NCI-H748 treated with DMSO at 0.1 percent for 48 hours (cell line): ENCODE results near the gene HOXB8.

ENCODE experiments used
- DNase-seq: peaks from one replicate; lab custom pipeline; 2025; lab: John Stamatoyannopoulos, UW

Gene HOXB8

DNA sequence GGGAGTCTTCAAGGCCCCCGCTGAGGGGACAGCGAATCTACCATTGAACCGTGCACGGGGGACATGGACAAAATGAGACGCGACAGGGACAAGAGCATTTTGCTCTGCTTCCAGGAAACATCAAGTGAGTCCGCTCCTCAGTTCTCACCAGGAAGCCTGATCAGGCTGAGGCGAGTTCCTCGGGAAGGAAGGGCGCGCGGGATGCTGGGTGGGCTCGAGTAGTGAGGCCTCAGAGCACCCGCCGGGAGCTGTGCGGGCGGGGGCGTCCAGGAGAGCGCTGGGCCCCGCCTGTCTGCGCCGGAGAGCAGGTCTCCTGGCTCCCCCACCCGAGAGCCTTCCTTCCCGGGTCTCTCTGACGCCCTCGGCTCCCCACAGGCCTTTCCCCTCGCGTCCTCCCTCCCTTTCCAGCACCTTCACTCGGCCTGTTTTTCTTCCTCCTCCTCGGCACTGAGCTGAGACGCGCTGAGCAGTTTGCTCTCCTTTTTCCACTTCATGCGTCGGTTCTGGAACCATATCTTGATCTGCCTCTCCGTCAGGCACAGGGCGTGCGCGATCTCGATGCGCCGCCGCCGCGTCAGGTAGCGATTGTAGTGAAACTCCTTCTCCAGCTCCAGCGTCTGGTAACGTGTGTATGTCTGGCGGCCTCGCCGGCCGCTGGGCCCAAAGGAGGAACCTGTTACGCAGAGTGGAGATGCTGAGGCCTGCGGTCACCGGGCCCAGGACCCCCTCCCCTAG, 18.9 kb downstream of the HOXB8 start:
- no peak for DNase-seq

DNA sequence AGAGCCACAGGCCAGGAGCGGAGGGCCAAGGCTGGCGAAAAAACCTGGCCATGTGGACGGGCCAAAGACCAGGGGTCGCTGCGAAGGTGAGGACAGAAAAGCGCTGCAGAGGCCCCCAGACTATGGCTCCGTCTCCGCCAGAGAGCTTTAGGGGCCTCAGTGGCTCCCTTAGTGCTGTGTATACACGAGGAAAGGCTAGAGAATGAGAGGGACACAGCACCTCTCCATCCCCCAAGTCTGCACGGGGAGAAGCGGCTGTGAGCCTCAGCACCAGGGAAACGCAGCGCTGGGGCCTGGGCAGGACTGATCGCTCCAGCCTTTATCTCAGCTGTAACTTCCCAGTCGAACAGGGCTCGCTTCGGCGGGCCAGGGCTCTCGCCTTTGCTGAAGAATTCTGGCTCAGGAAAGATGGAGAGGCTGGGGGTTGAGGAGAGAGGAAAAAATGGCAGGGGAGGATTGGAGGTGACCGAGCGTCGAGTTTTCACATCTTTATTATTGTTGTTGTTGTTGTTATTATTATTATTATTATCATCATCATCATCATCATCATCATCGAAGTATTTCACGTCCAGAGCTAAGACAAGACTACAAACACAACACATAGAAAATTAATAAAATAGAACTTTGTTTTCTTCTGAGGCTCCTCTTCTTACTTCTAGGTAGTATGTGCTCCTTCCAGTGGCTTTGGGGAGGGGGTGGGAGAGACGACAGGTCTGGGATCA, 19.7 kb downstream of the HOXB8 start:
- no peak for DNase-seq

DNA sequence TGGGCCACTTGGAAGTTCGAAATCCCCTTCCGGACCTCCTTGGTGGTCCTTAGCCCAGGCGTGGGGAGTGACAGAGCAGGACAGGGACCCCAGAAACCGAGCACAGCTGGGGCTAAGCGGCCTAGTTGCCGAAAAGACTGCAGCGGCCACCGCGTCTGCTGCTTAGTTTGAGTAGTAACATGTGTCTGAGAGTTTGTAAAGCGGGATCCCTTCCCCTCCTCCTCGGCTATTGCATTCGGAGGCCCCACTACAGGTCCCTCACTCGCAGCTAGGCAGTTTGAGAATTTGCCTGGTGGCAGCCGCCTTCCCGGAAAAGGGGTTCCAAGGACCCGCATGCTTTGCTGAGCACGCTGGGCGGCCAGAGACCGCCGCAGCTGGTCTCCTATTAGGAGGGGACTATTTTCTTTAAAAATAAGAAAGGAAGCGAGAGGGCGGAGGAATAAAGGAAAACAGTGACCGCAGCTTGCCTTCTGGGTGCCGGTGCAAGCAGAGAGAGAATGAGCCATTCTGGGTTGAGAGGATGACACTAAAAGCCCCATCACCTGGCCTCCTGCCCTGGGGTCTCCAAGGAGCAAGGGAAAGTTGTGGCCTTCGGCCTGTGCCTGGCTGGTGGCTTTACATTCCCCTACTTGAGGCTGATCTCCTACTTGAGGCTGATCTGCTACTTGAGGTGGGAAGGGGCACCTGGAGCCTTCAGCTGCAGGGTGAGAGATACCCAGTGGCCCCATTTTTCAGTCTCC, 20.4 kb downstream of the HOXB8 start:
- no peak for DNase-seq

- DNase-seq = peak; percentile 79
These were observed 21.1 kb downstream of the HOXB8 start for GRCh38 chr17:48593840-48594537.

GRCh38 chr17:48593126-48593829, 21.8 kb downstream of the HOXB8 start, which contains the start of gene HOXB5:
HOXB5 (minus strand) TSS chr17:48593779; CDS start chr17:48593682, 97 bp downstream.
- DNase-seq = peak; percentile 51

DNA sequence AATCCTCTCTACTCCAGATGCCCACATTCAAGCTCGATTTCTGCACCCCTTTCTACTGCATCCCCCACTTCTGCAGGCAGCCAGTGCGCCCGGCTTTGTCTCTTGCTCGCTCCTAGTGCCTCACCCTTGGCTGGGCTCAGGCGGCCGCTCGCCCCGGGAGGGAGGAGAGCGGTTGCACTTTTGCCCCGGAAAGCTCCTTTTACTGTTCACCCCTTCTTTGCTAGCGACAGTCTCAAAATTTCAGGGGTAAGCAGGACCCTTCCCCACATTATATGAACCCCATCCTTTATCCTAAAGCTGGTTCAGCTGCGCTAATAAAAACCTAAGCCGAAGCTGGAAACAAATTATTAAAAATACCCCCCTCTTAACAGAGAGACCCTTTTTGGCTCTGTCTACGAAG, 22.5 kb downstream of the HOXB8 start:
- no peak for DNase-seq

GRCh38 chr17:48592057-48592514, 23.0 kb downstream of the HOXB8 start:
- DNase-seq = no peak

DNA sequence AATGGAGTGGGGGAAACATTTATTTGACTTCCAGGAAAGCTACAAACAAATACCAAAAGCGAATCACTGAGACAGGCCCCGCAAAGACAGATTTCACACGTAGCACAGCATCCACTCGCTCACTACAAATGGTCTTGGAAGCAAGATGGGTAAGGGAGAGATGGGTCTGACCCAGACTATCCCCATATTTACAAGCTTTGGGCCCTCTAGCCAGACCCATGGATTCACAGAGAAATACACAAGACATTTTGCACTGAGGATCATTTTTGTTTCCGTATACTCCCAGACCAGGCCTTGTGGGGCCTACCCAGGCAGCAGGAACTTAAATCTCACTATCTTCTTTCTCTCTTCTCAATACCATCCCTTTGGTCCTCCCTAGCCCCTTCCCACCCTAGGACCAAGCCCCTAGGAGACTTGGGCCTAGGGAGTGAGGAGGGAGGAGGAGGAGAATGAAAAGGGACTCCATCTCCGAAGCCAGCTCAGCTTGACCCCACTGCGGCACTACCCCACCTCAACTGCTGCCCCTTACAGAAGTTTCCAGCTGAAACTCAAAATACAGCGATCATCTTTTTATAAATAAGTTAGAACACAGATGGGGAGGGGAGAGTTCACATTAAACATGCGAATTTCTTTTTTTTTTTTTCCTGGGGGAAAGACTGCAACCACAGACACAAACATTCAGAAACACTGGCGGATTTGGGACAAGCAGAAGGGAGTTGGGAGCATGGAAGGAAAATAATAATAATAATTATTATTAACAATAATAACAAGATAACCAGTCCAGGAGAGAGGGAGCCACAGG, 23.6 kb downstream of the HOXB8 start:
- DNase-seq = no peak

GRCh38 chr17:48590607-48591161, 24.4 kb downstream of the HOXB8 start:
- DNase-seq = no peak

DNA sequence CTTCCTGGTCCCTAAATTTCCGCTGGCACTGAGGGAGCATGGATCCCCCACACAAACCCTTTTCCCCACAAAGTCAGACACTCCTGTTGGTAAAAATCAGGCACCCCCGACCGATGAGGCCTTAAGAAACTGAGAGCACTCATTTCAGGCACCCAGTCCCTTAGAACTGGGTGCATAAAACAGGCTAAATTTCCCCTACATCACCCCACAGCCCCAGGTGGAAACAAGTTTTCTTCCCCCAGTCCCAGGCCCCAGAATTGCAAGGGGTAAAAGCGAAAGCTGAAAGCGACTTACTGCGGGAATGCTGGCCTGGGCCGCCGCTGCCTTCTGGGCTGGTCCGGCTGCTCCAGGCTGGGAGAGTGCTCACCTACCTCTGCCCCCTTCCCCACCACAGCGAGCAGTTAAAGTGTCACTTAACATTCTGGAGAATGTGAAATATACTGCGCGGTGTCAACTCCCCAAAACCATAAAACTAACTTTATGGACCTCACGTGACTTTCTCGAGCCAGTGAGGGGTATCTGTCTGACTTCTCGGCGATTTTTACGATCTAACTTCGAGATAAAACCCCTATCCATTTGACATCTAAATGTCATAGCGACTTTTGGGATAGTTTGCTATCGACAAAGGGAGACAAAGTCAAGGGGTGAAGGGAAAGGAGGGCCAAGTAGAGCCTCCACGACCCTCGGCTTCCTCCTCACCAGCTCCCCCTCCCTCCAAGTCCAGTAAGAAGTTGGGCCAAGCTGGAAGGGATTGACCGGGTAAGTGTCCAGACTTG, 25.1 kb downstream of the HOXB8 start, which contains the start of gene HOXB3:
Gene HOXB3 (minus strand): TSS at position 411 of the 776 bp plus-strand sequence. CDS start 37,767 bp downstream, outside the sequence.
- no peak for DNase-seq

DNA sequence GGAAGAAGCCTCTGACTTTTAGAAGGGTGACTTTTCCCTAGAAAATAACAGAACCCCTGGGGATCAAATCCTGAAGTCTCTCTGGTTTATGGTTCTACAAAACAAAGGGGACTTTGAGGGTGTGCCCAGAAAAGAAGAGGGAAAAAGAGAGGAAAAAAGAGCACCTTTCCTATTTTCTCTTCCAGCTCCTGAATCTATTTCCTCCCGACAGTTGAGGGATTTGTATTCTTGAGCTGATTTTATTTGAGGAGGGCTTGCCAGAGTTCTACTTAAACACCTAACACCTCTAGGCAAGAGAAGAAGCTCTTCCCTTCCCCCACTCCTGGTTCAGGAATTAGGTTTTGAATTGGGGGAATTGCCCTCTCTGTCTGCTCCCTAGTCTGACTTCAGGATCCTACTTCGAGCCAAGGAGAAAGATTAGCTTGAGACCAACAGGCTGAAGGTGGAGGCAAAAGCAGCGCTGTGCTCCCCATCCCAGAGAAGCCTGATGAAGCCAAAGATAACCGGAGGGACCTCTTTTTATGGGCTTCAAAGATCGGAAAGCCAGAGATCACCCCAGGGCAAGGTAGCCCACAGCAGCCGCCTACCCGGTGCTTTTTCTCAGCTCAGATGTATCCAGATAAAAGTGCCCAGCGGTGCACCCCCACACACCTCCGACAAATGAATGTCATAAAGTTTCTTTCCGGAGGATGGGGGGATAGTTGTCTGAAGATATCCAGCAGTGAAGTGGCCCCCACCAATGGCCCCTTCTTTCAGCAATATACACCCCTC, 25.8 kb downstream of the HOXB8 start:
- no peak for DNase-seq

DNA sequence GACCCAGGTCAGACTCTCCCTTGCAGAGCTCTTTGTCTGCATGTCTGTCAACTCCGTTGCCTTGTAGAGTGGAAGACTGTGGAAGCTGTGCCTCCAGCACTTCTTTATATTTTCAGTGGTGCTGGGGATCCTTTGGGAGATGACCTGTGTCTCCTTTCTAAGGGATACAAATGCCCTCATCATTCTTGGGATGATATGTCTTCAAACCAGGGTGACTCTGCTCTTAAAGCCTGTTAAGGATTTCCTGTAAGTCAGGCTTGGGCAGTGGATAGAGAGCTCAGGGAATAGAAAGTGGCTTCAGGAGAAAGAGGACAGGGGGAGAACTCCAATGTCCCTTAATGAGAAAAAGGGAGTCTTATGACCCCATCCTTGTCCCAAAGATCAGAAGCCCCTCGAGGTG, 26.6 kb downstream of the HOXB8 start:
- no peak for DNase-seq

GRCh38 chr17:48588074-48588415, 27.0 kb downstream of the HOXB8 start:
- DNase-seq = no peak

DNA sequence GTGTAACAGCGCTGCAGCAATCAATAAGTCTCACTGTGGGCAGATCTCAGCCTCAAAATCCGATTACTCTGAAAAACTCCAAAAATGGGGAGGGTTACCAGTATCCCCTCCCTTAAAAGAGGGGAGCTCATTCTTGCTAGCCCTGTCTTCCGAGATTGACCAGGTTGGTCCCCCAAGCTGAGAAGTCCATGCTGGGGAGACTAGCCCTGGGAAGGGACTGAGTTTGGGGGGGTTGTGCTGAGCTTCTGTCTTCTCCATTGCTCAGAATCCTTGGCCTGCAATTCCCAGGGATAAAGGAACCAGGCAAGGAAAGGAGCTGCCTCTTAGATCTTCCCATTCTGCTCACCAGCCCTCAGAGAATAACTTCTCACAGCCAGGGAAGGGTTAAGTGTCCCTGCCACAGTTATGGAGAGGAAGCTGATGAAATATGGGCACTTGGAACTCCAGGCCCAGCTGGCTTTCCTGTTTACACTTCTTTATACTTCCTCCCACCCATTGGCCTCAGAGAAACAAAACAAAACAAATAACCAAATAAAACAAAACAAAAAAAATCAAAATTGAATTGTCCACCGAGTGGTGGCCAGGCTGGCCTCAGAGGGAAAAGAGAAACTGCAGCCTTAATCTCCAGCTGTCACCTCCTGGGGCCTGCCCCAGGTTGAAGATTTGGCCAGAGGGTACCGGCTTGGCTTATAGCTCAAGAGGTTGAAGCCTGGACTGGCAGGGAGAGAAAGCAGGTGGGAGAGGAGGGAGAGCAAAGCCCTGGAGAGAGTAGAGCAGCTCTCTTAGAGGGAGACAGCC, 27.6 kb downstream of the HOXB8 start:
- no peak for DNase-seq

DNA sequence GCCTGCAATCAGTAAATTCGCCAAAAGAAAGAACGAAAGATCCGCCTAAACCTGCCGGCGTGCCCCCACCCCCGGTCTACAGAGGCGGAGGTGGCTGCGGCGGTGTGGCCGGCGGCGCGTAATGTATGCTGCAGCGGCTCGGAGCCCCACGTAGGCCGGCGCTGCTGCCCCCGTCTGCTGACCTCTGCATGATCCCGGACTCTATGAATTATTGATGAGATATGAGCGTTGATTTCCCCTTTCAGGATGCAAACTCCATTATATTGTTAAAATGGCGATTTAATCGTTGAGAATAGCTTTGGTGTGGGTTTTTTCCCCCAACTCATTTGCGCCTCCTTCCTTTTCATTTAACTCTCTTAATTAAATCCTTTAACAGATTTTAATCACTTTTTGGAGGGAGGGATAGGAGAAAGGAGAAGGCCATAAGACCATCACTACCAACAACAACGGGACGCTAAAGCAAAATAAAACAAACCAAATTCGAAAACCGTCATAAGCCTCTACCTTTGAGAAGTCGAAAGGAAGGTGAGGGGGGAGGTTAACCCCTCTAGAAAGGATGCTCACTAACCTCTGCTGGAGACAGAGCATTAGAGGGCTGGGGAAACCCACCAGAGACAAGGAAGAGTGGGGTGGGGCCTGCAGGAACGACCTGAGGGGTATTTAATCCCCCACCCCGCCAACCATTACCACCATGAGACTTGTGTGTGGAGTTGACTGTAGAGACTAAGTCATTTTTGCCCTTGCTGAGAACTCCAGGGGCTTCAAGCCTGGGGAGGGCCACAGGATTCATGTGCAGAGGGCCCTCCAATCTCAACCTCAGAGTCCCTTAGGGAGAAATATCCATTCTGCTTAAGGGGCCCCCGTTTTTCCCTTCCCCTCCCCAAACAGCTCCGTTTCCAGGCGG, 28.5 kb downstream of the HOXB8 start:
- peak; percentile 24 for DNase-seq

GRCh38 chr17:48584223-48584741, 30.8 kb downstream of the HOXB8 start:
- no peak for DNase-seq
